Myocyte (in vitro differentiated cells): ENCODE results near the gene SAMD9. TPM values are rescaled to one million over a fixed set of nuclear protein-coding genes. Genes with fewer than 3 reads are reported as not detected.
"Not testable (repeated sequence)": the region's sequence is repeated elsewhere in the genome, so short reads cannot be mapped to it uniquely, and the experiment has no call there.

ENCODE experiments used
- DNase-seq: peaks from one replicate; pipeline ENCODE4 v3.0.0-alpha.2; 2012; ENCODE audit warnings: low read depth
- polyA plus RNA-seq: library from polyadenylated mRNA; unstranded; fragments of >200 nt; gene quantifications from one replicate; pipeline ENCODE4 v1.2.1, GENCODE V29; 2012; ENCODE audit warnings: missing spikeins
- total RNA-seq: library from RNA; depleted of rRNA; stranded (reverse); fragments of >200 nt; gene quantifications from 2 replicates; pipeline ENCODE4 v1.2.3, GENCODE V29; 2014

SAMD9 gene
- 15.0 and 17.6 TPM in 2 replicates for total RNA-seq
- polyA plus RNA-seq = 3.3 TPM

DNA sequence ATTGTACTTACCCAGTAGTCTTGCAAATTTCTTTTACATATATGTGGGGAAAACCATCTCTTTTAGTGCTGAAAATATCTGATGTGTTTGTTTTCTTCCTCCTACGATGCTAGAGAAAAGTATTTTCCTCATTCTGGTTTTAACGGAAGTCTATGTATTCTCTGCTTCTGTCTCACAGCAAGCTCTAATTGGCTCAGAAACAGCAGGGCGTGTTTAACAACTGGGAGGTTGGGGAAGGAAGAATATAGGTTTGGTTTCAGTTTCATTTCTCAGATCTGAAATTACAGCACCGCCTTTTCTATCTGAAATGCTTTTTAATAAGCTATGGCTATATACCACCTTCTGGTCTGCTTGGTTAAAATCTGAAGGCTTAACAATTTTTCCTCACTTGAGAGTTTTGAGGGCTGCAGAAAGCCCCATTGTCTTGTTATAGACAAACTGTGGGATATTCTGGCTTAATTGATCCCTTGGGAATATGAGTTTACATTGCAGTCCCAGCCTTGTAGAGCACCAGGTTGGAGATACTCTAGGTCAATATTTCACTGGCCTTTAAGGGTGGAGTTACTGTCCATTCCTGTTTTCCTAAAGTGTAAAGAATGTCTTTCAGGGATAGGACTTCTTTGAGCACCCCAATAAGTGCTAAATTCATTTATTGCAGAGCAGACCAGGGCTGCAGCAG is at the start of gene SAMD9:
Gene SAMD9 (minus strand): TSS at position 128 of the 679 bp plus-strand sequence. CDS start 11,882 bp downstream, outside the sequence.
- peak; percentile 90 for DNase-seq

DNA sequence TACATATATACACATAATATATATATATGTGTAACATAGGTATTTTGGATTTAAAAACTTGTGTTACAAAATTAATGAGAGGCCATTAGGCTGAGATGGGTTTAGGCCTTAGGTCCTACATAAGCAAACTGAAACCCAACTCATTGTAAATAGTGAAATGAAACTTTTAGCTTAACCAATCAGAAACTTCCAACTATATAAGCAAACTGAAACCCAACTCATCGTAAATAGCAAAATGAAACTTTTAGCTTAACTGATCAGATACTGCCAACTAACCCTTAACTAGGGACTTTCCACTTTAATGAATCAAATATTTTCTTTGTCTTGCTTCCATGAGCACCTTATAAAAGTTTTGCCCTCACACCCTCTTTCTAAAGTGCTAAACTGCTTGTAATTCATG is 47.7 kb upstream of the SAMD9 start:
- no peak for DNase-seq

DNA sequence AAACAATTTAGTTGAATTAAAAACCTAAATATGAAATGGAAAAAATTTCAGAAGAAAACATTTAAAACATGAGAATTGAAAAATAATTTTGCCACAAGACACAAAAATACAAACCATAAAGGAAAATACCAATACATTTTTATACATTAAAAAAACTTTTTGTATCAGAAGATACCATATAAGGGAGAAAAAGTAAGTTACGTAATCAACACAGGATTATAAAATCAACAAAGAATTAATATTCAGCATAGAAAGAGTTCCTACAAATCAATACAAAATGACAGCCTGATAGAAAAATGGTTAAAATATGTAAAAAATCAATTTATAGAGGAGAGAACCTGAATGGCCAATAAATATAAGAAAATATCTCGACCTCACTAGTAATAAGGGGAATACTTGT is 47.0 kb upstream of the SAMD9 start:
- no peak for DNase-seq

DNA sequence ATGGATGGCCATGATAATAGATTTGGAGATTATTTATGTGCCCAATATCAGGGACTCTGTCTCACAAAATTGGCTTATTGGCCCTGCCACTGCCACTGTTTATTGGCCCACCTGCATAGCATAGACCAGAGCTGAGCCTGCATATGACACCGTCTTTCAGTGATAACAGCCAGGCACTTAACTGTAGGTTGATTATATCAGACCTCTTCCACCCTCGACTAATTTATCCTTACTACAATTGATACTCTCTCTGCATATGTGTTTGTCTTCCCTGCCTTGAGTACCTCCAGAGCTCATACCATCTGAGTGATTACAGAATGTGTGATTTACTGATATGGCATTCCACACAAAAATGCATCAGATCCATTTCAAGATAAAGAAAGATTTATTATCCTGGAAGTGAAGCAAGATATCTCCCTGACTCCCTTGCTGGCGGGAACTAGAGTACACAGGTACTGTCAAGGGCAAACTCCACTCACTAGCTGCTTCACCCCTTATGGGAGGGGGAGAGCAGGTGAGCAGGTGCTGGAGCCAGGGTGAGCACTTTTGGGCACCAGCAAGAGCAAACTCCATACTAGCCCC is 43.5 kb upstream of the SAMD9 start:
- no peak for DNase-seq

DNA sequence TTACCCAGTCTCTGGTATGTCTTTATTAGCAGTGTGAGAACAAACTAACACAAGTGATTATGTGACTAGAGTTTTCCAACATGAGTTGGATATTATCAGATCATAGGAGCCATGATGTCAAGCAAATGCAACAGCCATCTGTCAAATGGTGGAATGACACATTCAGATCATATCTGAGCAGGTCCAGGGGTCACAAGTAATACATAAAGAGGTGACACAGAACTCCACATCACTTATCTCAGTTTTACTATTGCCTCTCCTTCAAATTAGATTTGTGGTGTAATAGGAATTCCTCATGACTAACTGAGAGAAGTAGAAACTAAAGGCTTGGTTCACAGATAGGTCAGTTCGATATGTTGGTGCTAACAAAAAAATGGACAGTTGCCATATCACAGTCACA is 42.6 kb upstream of the SAMD9 start:
- DNase-seq = no peak

DNA sequence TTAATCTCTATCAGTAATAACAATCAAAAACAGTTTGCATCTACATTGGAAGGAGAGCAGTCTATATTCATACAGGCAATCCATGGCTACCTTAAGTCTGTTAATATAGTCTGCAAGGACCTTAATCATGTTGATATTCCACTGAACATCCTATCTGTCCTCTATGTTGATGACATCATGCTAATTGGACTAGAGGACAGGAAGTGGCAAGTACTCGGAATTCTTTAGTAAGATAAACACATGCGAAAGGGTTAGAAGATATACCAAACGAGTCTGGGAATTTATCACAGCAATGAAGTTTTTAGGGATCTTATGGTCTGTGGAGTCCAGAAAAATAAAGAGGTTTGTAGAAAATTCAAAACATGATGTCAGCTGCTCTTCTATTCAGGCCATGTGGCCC is 41.7 kb upstream of the SAMD9 start:
- no peak for DNase-seq

DNA sequence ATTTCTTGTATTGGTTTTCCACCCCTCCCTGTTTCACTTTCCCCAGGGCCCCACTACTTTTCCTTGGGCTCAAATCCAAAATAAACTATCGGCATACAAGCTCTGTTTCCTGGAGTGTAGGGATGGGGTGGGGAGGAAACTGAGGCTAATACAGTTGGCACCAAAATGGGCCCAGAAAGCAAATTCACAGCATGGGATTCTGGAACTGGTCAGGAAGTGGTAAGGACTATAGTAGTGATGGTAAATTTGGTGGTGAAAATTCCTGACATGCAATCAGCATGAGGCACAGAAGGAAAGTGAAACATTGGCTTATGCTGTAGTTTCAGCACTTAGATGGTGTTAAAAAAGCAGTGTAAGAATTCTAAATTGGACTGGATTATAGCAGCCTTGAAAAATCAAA is 39.1 kb upstream of the SAMD9 start:
- DNase-seq = no peak

DNA sequence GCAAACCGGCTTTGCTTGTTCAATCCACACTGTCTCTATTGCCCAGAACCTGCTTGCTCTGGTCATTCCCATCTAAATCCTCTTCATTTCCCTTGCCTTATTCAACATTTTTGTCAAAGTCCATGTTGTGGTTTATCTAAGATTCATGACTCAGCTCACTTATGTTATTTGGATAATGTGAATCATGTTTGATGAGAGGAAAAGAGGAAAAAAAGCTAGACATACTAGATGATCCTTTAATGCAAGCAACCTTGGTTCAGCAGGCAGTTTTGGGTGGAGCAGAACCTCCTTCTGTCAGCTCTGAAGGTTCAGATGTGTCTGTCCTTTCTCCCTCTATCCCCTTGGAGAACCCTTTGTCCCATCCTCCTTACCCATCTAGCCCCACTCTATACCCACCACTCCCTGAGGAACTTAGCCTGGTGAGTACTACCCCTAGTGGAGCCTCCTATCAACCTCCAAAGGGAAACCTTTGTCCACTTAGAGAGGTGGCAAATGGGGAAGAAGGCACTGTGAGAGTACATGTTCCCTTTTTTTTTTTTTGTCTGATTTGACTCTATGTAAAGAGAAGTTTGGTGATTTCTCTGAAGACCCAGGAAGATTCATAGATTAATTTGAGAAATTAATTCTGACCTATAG is 32.5 kb upstream of the SAMD9 start:
- DNase-seq = peak; percentile 47

DNA sequence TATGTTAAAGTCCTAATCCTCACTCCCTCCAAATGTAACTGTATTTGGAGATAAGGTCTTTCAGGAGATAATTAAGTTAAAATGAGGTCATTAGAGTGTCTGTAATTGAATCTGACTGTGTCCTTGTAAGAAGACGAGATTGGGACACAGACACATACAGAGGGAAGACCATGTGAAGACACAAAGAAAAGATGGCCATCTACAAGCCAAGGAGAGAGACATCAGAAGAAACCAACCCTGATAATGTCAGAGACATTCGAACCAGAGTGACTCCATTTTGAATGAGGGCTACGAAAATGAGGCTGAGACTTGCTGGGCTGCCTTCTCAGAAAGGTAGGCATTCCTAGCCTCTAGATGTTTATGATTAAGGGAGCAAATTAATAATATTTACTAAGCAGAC is 30.9 kb upstream of the SAMD9 start:
- no peak for DNase-seq

DNA sequence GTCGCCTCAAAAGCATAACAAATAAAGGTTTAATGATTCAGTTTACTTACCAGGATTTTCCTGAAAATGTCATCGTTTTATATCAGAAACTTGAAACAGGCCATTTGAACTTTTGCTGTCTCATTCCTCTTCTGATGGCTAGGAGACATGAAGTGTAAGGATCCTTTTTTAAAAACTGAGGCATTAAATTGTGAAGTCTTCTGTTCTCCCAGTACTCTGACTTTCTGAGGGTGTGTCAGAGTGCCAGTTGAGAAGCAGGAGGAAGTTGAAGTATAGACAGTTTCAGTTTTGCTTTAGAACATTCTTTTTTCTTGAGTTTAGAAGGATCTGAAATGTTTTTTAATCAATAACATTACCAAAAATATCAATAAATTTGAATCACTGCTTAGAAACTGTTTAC is 30.4 kb upstream of the SAMD9 start, which contains the start of gene SAMD9L:
Gene SAMD9L (minus strand): TSS at position 242 of the 400 bp plus-strand sequence. CDS start 12,414 bp downstream, outside the sequence.
- DNase-seq = peak; percentile 64

DNA sequence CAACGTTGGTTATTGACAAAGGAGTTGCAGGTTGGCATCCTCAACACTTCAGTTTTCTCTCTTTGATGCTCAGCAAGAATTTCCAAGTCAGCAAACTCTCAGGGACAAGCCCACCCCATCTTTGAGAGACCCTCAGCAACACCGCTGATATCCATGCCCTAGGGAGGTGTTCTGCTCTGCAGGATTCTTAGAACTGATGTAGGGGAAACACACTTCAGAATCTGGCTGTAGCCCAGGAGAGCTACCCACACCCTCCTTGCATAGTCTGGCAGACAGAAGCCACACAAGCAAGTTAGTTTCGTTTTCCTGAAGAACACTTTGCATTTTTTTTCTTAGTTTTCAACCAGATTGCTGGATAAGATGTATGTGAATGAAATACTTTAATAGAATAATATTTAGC is 29.6 kb upstream of the SAMD9 start:
- DNase-seq = peak; percentile 66

DNA sequence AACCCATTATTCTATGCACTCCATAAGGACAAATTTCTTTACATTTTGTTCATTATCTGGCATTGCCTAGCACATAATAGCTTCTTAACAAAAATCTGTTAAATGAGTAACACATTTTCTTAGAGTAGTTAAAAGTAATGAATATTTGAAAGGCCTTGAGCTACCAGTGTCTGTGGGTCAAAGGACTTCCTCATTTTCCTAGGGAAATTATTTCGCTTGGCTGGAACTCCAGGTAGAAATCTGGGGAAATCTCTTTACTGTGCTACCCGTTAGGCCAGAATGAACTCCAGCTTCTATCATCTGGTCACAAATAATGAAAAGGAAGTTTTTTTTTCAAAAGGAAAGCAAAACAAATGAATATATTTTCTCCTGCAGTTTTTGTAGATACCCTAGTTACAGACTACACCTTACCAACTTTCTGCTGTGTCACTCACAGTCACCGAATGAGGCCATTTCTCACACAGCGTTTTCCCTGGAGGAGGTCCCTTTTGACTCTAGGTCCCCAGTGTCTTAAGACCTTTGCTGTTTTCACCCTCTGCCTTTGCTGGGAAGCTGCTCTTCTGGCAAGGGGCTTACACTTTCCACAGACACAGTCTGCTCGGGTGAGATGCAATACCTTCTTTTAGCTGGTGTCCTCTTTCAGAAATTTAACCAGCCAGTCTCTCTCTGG is 28.8 kb upstream of the SAMD9 start:
- DNase-seq = peak; percentile 31

DNA sequence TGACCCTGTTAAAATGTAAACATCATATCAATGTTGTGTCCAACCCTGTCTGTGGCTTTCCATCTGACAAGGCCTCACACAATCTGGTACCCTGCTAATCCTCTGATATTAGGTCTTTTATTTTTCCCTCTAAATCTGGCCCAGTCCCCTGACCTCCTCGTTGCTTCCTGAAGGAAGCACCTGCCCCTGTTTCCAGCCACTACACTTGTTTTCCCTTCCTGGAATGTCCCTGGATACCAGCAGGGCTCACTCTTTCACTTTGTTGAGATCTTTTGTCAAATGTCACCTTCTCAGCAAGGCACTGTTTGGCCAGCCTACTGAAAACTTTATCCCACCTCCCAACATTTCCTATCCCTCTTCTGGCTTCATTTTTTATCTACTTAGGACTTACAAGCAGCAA is 28.3 kb upstream of the SAMD9 start:
- DNase-seq = no peak

DNA sequence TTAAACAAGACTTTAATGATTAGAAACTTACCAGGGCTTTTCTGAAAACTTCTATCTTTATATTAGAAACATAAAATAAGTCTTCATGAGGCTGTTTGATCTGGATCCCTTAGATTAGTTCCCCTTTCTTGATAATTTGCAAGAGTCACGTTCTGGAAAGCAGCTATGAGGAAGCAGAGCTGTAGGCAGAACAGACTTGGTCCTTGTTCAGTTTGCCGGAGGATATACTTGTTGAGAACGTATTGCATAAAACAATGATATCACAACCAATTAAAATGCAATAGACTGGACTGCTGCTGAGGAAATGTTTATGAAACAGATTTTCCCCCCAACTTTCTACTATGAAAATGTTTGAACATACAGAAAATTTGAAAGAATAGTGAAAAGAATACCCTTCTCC is 27.6 kb upstream of the SAMD9 start:
- DNase-seq = no peak

DNA sequence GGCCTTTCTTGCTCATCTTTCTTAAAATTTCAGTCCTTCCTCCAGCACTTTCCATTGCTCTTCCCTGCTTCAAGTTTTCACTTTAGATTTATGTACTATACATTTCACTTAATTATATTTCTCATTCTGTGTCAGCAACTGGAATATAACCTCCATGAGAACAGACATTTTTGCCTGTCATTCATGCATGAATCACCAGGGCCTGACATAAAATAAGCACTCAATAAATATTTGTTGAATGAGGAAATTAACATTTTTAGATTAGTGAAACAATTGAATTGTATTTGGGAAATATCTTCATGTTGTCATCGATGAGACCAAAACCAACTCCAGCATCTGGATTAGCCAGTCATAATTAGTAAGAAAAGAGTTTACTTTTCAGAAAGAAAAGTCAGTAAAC is 24.3 kb upstream of the SAMD9 start:
- no peak for DNase-seq

DNA sequence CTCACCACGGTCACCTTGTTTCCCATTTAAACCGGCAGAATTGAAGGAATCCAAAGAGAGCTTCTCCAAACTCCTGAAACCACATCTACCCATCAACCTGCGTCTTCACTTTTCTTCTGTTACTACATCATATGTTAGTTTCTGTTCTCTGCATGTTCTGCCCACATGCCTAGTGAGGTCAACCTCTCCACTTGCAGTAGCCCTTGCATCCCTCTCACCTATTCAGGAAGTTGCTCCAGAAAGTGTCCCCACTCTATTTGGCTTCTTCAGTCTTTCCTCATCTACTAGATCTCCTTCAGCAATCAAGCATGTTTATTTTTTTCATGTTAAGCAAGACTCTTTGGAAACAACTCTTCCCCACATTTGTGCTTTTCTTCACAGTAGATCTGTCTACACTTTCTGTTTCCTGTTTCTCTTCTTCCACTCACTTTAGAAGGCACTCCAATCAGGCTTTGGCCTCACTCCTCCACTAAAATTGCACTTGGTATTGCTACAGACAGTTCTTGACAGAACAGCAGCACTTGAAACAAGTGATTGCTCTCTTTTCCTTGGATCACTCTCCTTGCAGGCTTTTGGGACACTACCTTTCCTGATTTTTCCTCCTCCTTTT is 22.9 kb upstream of the SAMD9 start:
- DNase-seq = no peak

DNA sequence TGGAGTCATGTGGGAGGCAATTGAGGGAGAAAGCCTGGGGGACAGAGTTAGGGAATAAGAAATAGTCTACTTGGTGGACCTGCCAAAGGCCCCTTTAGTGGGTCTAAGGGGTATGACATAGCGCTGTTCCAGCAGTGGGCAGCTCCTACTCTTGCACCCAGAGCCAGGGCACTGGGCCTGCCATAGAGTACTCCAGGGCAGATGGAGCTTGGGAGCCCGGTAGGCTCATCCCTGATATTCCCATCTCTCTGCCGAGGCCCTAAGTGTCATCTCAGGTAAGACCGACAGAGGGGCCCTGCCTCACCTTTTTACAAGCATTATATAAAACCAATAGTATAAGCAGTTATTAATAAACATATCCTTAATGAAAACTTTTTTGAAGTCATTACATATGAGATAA is 20.8 kb upstream of the SAMD9 start:
- no peak for DNase-seq

DNA sequence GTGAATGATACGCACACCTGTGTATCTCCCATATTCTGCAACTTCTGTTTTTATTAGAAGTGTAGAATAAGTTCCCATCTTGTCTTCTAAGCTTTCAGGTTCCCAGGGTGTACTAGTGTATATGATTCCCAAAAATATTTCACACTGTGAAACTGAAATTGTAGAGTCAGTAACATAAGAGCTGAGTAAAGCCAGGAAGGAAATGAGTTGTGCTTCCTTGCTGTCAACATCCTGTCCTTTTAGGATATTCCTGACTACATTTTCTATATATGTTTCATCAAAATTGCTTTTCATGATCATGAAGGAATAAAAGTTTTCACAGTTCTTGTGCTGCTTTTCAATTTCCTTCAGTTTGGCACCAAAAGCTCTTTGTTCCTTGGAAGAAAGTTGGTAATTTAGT is 15.2 kb upstream of the SAMD9 start:
- DNase-seq = no peak

DNA sequence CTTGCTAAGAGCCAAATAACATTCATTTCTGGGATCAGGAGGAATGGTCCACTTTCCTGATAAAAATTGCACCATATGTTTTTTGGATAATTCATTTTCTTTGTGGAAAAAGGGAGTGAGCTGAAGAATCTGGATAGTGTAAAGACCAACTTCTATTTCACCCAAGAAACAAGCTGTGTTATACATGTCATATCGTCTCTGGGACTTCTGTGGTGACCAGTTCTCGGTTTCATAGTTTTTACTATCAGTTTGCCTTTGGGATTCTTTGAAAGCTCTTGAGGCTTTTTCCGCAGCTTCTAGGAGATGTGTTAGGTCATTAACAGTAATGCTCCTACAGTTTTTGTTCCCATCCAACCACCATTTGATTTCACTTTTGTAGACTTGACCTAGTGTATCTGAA is 14.4 kb upstream of the SAMD9 start:
- no peak for DNase-seq

DNA sequence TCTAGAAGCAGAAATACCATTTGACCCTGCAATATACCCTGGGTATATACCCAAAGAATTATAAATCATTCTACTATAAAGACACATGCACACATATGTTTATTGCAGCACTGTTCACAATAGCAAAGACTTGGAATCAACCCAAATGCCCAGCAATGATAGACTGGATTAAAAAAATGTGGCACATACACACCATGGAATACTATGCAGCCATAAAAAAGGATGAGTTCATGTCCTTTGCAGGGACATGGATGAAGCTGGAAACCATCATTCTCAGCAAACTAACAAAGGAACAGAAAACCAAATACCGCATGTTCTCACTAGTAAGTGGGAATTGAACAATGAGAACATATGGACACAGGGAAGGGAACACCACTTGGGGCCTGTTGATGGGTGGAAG is 9.2 kb upstream of the SAMD9 start:
- DNase-seq = not testable (repeated sequence)

DNA sequence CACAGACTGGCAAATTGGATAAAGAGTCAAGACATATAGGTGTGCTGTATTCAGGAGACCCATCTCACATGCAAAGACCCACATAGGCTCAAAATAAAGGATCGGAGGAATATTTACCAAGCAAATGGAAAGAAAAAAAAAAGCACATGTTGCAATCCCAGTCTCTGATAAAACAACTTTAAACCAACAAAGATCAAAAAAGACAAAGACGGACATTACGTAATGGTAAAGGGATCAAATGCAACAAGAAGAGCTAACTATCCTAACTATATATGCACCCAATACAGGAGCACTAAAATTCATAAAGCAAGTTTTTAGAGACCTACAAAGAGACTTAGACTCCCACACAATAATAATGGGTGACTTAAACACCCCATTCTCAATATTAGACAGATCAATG is 5.8 kb upstream of the SAMD9 start:
- DNase-seq = not testable (repeated sequence)
